Endothelial cell of umbilical vein (primary cell): ENCODE data around the gene KCNN1. TPM values are rescaled to one million over a fixed set of nuclear protein-coding genes. Genes with fewer than 3 reads are reported as not detected.

Experiments
- BruUV-seq: library from RNA; stranded (reverse); fragments of 400-500 nt; replicated peaks from 2 replicates; lab custom pipeline; 2021; lab: Mats Ljungman, UMichigan
- CTCF ChIA-PET: fragments of 300-600, 350-600 bp; sonication (Branson Sonifier 250); formaldehyde crosslinking; loops from one replicate; lab custom pipeline; 2021; ENCODE audit warnings: antibody characterized with exemption, inconsistent platforms; lab: Charles Lee
- POLR2A ChIA-PET: fragments of 300-600, 350-600 bp; sonication (Branson Sonifier 250); formaldehyde crosslinking; loops from one replicate; lab custom pipeline; 2021; ENCODE audit warnings: antibody characterized with exemption, inconsistent platforms; lab: Charles Lee
- DNase-seq: peaks from one replicate; pipeline ENCODE4 v3.0.0-alpha.2; 2011; ENCODE audit warnings: low read depth, low spot score
- FAIRE-seq: peaks from 2 replicates; lab custom pipeline; 2011; peaks lifted over from hg19 to GRCh38; lab: Jason Lieb, UNC
- H2AFZ ChIP-seq: 2 replicates; pipeline ENCODE4 v1.6.0; 2012; ENCODE audit warnings: low read depth, low read length, control low read depth, inconsistent platforms
- H3K27ac ChIP-seq: 2 replicates; pipeline ENCODE4 v1.5.1; 2011; ENCODE audit warnings: low read depth, mild to moderate bottlenecking, control low read depth, low read length, moderate library complexity; ENCODE audit not compliant: insufficient read depth
- H3K27me3 ChIP-seq, 2 experiments: 2 replicates each; pipeline versions ENCODE4 v1.6.0 to v1.6.1; 2011; ENCODE audit warnings: low read length in 2 of 2, mixed read lengths in 1 of 2; ENCODE audit not compliant: control insufficient read depth in 2 of 2, insufficient read depth in 2 of 2
- H3K36me3 ChIP-seq, 2 experiments: 2 replicates in 1 of 2; 3 replicates in 1 of 2; pipeline ENCODE4 v1.5.1; 2011; ENCODE audit warnings: low read length in 2 of 2, mild to moderate bottlenecking in 1 of 2, moderate library complexity in 1 of 2; ENCODE audit not compliant: control insufficient read depth in 2 of 2, insufficient read depth in 2 of 2; ENCODE audit errors: extremely low read depth in 1 of 2
- H3K4me1 ChIP-seq: 3 replicates; pipeline ENCODE4 v1.5.1; 2011; ENCODE audit warnings: mild to moderate bottlenecking, low read length; ENCODE audit not compliant: control insufficient read depth, insufficient read depth; ENCODE audit errors: extremely low read depth
- H3K4me2 ChIP-seq: 2 replicates; pipeline ENCODE4 v1.6.1; 2011; ENCODE audit warnings: low read length, control low read depth, mixed read lengths; ENCODE audit not compliant: insufficient read depth
- H3K4me3 ChIP-seq, 3 experiments: fragments of 200-600 bp in 1 of 3; sonication (generic), shearing (Covaris generic) in 1 of 3; replicated peaks in 1 of 3; 2 replicates each; pipeline ENCODE4 v1.5.1; 2011 to 2016; ENCODE audit warnings: control low read depth in 3 of 3, low read length in 3 of 3, mild to moderate bottlenecking in 2 of 3, inconsistent platforms in 1 of 3, low read depth in 1 of 3, moderate library complexity in 1 of 3; ENCODE audit not compliant: insufficient read depth in 1 of 3
- H3K79me2 ChIP-seq: 2 replicates; pipeline ENCODE4 v1.6.0; 2012; ENCODE audit warnings: low read length, inconsistent platforms; ENCODE audit not compliant: control insufficient read depth, insufficient read depth
- H3K9ac ChIP-seq: replicated peaks from 2 replicates; pipeline ENCODE3; 2011; ENCODE audit warnings: low read length, control low read depth; ENCODE audit not compliant: insufficient read depth; ENCODE audit errors: extremely low read depth
- H3K9me1 ChIP-seq: replicated peaks from 3 replicates; pipeline ENCODE4 v1.6.0; 2011; ENCODE audit warnings: mild to moderate bottlenecking, low read length; ENCODE audit not compliant: control insufficient read depth, insufficient read depth; ENCODE audit errors: extremely low read depth
- H3K9me3 ChIP-seq: replicated peaks from 2 replicates; pipeline ENCODE4 v1.5.1; 2012; ENCODE audit warnings: low read length, inconsistent platforms; ENCODE audit not compliant: control insufficient read depth, insufficient read depth
- H4K20me1 ChIP-seq: replicated peaks from 2 replicates; pipeline ENCODE3; 2011; ENCODE audit warnings: mild to moderate bottlenecking, low read length; ENCODE audit not compliant: control insufficient read depth, insufficient read depth; ENCODE audit errors: extremely low read depth
- EZH2 ChIP-seq: IDR thresholded peaks from 2 replicates; pipeline ENCODE4 v1.6.1; 2012; ENCODE audit warnings: borderline replicate concordance, low read depth, mild to moderate bottlenecking, moderate library complexity, low read length, inconsistent platforms; ENCODE audit not compliant: severe bottlenecking
- FOS ChIP-seq: IDR thresholded peaks from 2 replicates; pipeline ENCODE4 v1.6.1; 2011; ENCODE audit warnings: mild to moderate bottlenecking, low read length, moderate library complexity, borderline replicate concordance; ENCODE audit not compliant: insufficient read depth
- GATA2 ChIP-seq: IDR thresholded peaks from 2 replicates; pipeline ENCODE4 v1.7.0; 2011; ENCODE audit warnings: low read depth, mild to moderate bottlenecking, moderate library complexity, mixed read lengths, low read length; ENCODE audit not compliant: insufficient read length, insufficient read depth
- JUN ChIP-seq: IDR thresholded peaks from 2 replicates; pipeline ENCODE4 v1.6.1; 2011; ENCODE audit warnings: borderline replicate concordance, low read depth; ENCODE audit not compliant: insufficient read length, insufficient read depth
- MYC ChIP-seq: IDR thresholded peaks from one replicate; pipeline ENCODE4 v1.6.1; 2011; ENCODE audit warnings: mild to moderate bottlenecking, low read depth, low read length
- POLR2A ChIP-seq: IDR thresholded peaks from 2 replicates; pipeline ENCODE4 v1.6.1; 2012; ENCODE audit warnings: low read depth, mild to moderate bottlenecking, control low read depth, low read length
- POLR2AphosphoS5 ChIP-seq: IDR thresholded peaks from 2 replicates; pipeline ENCODE4 v1.6.1; 2012; ENCODE audit warnings: low read depth, mild to moderate bottlenecking, control low read depth, low read length, moderate library complexity; ENCODE audit not compliant: insufficient read depth
- dilution Hi-C: fragments of 300-500 bp; cut with MboI; formaldehyde crosslinking; loops from one replicate; pipeline ENCODE4 v1.15.0; 2019; ENCODE audit warnings: low sequenced_read_pairs; ENCODE audit not compliant: extremely low pct_ligation_motif_present
- intact Hi-C: fragments of 100-400 bp; cut with micrococcal nuclease; formaldehyde crosslinking; loops from one replicate; pipeline ENCODE4 v1.10.0; 2022
- polyA plus RNA-seq, 4 experiments: library from polyadenylated mRNA; depleted of rRNA in 3 of 4; stranded (reverse) in 3 of 4; unstranded in 1 of 4; fragments of >200 nt; gene quantifications; 2 replicates each; pipeline versions ENCODE4 v1.2.1 to v1.2.3, GENCODE V29; 2011 to 2012; ENCODE audit warnings: missing spikeins in 1 of 4
- total RNA-seq: library from RNA; stranded (reverse); gene quantifications from 2 replicates; pipeline ENCODE4 v1.2.3, GENCODE V29; 2021
- TF ChIP-seq, protein P1 (sequence below): IDR thresholded peaks from 2 replicates; pipeline ENCODE4 v1.6.1; 2011; ENCODE audit not compliant: insufficient read depth, insufficient read length
- TF ChIP-seq, protein P2 (sequence below), 2 donors: IDR thresholded peaks; 1 replicate in 1 of 2; 2 replicates in 1 of 2; pipeline ENCODE4 v1.5.1; 2011; ENCODE audit warnings: low read length in 2 of 2, mild to moderate bottlenecking in 2 of 2, moderate library complexity in 2 of 2, control low read depth in 1 of 2, inconsistent platforms in 1 of 2, low read depth in 1 of 2; ENCODE audit not compliant: insufficient read depth in 1 of 2; ENCODE audit errors: extremely low read depth in 1 of 2

The KCNN1 gene
- total and polyA plus RNA-seq, 2 donors (not counting 3 experiments of a cell fraction or from before 2014, with no cell fraction given), result 0.18 to 0.80 TPM

DNA sequence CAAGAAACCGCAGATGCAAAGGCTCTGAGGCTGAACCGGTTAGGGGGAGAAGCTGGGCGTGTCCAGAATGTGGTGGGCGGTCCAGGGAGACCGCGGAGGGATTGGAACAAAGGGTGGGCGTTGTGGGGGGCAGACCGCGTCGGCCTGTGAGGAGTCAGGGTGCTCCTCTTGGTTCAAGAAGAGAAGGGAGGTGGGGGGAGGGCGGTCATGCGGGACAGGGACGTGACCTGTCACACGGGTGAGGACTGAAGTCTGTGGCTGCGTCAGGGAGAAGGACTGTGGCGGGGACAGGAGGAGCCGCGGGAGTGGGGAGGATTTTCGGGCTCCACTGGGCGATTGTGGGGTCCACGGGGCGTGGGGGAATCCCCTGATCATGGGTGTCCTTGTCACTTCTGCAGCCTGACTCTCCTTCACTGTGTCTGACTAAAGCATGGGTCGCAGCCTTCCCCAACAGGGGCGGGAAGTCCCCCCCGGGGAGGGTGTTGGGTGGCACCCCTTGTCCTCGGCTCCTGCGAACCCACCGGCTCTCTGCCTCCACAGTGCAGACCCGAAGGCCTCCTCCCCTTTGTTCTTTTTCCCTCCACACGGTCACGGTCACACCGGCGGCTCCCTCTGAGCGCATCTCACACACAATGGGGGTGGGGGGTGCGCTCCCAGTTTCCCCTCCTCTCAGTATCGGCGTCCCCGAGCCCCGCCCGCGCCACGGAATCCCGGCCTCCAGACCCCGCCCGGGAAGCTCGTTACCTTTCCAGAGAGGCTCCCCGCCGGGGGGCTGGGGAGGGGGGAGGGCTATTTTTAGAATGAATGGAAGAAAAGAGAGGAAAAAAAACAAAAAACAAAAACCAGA lies 16.4 kb upstream of the KCNN1 start:
- no TSS peak for BruUV-seq
- H2AFZ ChIP-seq, result no peak overlapping the region
- intact Hi-C loops (no loop called here), dilution Hi-C loops (no loop called here)
- TF ChIP-seq, protein P1, sequence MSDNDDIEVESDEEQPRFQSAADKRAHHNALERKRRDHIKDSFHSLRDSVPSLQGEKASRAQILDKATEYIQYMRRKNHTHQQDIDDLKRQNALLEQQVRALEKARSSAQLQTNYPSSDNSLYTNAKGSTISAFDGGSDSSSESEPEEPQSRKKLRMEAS, result no peak
- TF ChIP-seq FOS (no peak), POLR2AphosphoS5 (no peak), JUN (no peak), GATA2 (no peak), MYC (no peak), POLR2A (no peak), EZH2 (no peak)
- TF ChIP-seq, protein P2, sequence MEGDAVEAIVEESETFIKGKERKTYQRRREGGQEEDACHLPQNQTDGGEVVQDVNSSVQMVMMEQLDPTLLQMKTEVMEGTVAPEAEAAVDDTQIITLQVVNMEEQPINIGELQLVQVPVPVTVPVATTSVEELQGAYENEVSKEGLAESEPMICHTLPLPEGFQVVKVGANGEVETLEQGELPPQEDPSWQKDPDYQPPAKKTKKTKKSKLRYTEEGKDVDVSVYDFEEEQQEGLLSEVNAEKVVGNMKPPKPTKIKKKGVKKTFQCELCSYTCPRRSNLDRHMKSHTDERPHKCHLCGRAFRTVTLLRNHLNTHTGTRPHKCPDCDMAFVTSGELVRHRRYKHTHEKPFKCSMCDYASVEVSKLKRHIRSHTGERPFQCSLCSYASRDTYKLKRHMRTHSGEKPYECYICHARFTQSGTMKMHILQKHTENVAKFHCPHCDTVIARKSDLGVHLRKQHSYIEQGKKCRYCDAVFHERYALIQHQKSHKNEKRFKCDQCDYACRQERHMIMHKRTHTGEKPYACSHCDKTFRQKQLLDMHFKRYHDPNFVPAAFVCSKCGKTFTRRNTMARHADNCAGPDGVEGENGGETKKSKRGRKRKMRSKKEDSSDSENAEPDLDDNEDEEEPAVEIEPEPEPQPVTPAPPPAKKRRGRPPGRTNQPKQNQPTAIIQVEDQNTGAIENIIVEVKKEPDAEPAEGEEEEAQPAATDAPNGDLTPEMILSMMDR (IDR thresholded peaks at IDR 0.05; ENCODE audit: extremely low read depth in 1 of 2, insufficient read depth in 1 of 2, low read depth in 1 of 2, low read length in 2 of 2), result no peak
- H4K20me1 ChIP-seq, result no peaks in the 10 kb centered on the region
- H3K36me3 ChIP-seq, result no peaks in the 10 kb centered on the region
- no peak overlapping the region for H3K9ac ChIP-seq
- H3K4me3 ChIP-seq, result no peak overlapping the region
- no peaks in the 10 kb centered on the region for H3K9me1 ChIP-seq
- no peak for FAIRE-seq
- no peaks in the 10 kb centered on the region for H3K9me3 ChIP-seq
- peaks cover 48 to 51% of the 10 kb centered on the region in 2 experiments for H3K27me3 ChIP-seq
- H3K4me2 ChIP-seq, result no peak overlapping the region
- H3K79me2 ChIP-seq, result no peaks in the 10 kb centered on the region
- ChIA-PET POLR2A (no interaction called here), CTCF (interaction anchor here (1.2 to 1.3 kb wide), 3 partner anchors 12 to 47 kb away, joined by 5 read pairs; no protein-coding TSS in a partner anchor)
- DNase-seq, result peak; percentile 8
- peaks cover 8% of the 10 kb centered on the region for H3K4me1 ChIP-seq
- no peak overlapping the region for H3K27ac ChIP-seq
